Sigmoid colon (tissue), 4 donors: ENCODE measurements around the gene LDLRAD4.

Source experiments
- EP300 ChIP-seq, 4 donors: sonication (generic); formaldehyde crosslinking; IDR thresholded peaks; one replicate each; pipeline ENCODE4 v1.6.1; 2017; ENCODE audit warnings: antibody characterized with exemption in 4 of 4
- TF ChIP-seq, protein P1 (sequence below), 4 experiments: fragments of 450-650 bp in 3 of 4; fragments of 200-600 bp in 1 of 4; IDR thresholded peaks; one replicate each; pipeline ENCODE4 v1.5.1; 2016 to 2019; ENCODE audit warnings: antibody characterized with exemption in 4 of 4, mild to moderate bottlenecking in 3 of 4, moderate library complexity in 2 of 4

GRCh38 chr18:13474336-13474735, 255.8 kb downstream of the LDLRAD4 start:
- TF ChIP-seq, protein P1, sequence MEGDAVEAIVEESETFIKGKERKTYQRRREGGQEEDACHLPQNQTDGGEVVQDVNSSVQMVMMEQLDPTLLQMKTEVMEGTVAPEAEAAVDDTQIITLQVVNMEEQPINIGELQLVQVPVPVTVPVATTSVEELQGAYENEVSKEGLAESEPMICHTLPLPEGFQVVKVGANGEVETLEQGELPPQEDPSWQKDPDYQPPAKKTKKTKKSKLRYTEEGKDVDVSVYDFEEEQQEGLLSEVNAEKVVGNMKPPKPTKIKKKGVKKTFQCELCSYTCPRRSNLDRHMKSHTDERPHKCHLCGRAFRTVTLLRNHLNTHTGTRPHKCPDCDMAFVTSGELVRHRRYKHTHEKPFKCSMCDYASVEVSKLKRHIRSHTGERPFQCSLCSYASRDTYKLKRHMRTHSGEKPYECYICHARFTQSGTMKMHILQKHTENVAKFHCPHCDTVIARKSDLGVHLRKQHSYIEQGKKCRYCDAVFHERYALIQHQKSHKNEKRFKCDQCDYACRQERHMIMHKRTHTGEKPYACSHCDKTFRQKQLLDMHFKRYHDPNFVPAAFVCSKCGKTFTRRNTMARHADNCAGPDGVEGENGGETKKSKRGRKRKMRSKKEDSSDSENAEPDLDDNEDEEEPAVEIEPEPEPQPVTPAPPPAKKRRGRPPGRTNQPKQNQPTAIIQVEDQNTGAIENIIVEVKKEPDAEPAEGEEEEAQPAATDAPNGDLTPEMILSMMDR (IDR thresholded peaks at IDR 0.05): no peak
- no peak for TF ChIP-seq EP300 (IDR thresholded peaks at IDR 0.05)
